ENCODE data around the gene BRICD5. TPM values are rescaled to one million over a fixed set of nuclear protein-coding genes. Genes with fewer than 3 reads are reported as not detected.
A peak's percentile ranks its signal among the peaks of the same experiment; 100 is the strongest.
"Not testable (repeated sequence)": the region's sequence is repeated elsewhere in the genome, so short reads cannot be mapped to it uniquely, and the experiment has no call there.

Gene BRICD5
- 0.44 and 2.2 TPM in 2 replicates for total RNA-seq

- no peak for DNase-seq (ENCODE audit: low read depth in 2 of 2)
Observed at GRCh38 chr16:2210386-2211365, at the start of gene BRICD5. BRICD5 (minus strand) TSS chr16:2210863; CDS start chr16:2210833, 30 bp downstream.

GRCh38 chr16:2260250-2260649, 49.6 kb upstream of the BRICD5 start:
- no peak for DNase-seq (ENCODE audit: low read depth in 2 of 2)

GRCh38 chr16:2258530-2258929, 47.9 kb upstream of the BRICD5 start:
- not testable (repeated sequence) for DNase-seq (ENCODE audit: low read depth in 2 of 2)

GRCh38 chr16:2257726-2258125, 47.1 kb upstream of the BRICD5 start:
- no peak for DNase-seq (ENCODE audit: low read depth in 2 of 2)

DNA sequence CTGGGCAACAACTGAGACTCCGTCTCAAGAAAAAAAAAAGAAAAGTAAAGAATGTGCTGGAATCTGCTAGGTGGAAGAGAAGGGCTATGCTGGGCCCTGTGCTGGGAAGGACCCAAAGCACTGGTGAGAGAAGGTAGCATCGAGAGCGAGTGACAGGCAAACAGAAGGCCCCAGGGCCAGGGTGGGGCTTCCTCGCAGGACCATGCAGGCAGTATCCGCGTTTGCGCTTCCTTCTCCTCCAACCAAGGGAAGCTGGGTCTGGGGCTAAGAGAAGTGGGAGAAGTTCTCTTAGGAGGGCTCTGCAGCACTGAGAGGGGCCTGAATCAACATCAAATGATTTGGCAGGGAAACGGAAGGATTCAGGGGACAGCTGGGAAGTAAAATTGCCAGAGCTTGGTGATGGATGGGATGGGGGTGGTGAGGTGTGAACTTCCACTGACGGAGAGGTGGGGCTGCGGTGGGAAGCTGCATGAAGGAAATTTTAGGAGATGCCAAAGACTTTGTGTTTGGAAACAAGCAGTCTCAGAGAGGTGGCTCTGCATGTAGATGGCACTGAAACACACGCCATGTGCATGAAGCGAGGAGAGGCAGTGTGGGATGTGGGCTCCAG, 46.0 kb upstream of the BRICD5 start:
- DNase-seq (ENCODE audit: low read depth in 2 of 2): no peak

GRCh38 chr16:2253293-2253692, 42.6 kb upstream of the BRICD5 start:
- DNase-seq (ENCODE audit: low read depth in 2 of 2): no peak

- no peak for DNase-seq (ENCODE audit: low read depth in 2 of 2)
Observed at GRCh38 chr16:2252806-2253148, 42.1 kb upstream of the BRICD5 start.

GRCh38 chr16:2251296-2252111, 40.8 kb upstream of the BRICD5 start, which contains the start of gene ECI1:
ECI1 (minus strand) TSS chr16:2251587; CDS start chr16:2251566, 21 bp downstream.
- peak; percentile 90 to 94 for DNase-seq (ENCODE audit: low read depth in 2 of 2)

- DNase-seq (ENCODE audit: low read depth in 2 of 2): peak; percentile 28 to 48
Observed at GRCh38 chr16:2250652-2251295, 40.1 kb upstream of the BRICD5 start.

GRCh38 chr16:2246301-2246885, 35.7 kb upstream of the BRICD5 start:
- DNase-seq (ENCODE audit: low read depth in 2 of 2): no peak

- no peak for DNase-seq (ENCODE audit: low read depth in 2 of 2)
Observed at GRCh38 chr16:2244926-2245795, 34.5 kb upstream of the BRICD5 start.

DNA sequence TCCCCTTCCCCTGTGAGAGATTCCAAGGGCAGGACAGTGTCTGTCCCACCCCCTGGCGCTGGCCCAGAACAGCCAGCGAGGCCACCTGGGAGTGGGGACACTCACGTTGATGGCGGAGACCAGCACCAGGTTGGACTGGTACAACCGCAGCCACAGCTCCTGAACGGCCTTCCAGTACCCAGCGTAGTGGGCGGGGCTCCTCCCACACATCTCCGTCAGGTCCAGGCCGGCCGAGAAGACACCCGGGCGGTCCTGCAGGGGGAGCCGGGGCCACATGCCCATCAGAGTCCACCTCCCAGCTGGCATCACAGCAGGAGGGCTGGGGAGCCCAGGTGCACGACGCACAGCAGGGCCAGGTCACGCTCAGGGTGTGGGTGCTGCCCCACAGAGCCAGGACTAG, 33.6 kb upstream of the BRICD5 start:
- no peak for DNase-seq (ENCODE audit: low read depth in 2 of 2)

DNA sequence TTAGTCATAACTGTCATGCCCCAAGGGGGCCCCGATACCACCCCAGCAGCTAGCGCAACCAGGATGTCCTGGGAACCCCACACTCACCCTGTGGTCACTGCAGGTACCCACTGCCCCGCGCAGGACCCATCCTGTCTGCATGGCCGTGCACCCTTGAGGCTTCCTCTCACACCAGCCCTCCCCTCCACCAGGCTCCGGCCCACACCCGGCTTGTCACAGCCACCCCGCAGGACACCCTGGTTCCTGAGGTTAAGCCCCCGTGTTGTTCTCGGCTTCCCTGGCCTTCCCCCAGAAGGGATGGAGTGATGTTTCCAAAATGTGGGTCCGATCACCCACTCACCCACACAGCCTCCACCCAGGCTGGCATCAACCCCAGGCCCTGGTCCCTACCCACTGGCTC, 33.1 kb upstream of the BRICD5 start:
- DNase-seq (ENCODE audit: low read depth in 2 of 2): no peak

- no peak for DNase-seq (ENCODE audit: low read depth in 2 of 2)
Observed at GRCh38 chr16:2243031-2243528, 32.4 kb upstream of the BRICD5 start.

GRCh38 chr16:2242598-2242997, 31.9 kb upstream of the BRICD5 start:
- no peak for DNase-seq (ENCODE audit: low read depth in 2 of 2)

GRCh38 chr16:2240331-2240730, 29.7 kb upstream of the BRICD5 start:
- not testable (repeated sequence) for DNase-seq (ENCODE audit: low read depth in 2 of 2)

DNA sequence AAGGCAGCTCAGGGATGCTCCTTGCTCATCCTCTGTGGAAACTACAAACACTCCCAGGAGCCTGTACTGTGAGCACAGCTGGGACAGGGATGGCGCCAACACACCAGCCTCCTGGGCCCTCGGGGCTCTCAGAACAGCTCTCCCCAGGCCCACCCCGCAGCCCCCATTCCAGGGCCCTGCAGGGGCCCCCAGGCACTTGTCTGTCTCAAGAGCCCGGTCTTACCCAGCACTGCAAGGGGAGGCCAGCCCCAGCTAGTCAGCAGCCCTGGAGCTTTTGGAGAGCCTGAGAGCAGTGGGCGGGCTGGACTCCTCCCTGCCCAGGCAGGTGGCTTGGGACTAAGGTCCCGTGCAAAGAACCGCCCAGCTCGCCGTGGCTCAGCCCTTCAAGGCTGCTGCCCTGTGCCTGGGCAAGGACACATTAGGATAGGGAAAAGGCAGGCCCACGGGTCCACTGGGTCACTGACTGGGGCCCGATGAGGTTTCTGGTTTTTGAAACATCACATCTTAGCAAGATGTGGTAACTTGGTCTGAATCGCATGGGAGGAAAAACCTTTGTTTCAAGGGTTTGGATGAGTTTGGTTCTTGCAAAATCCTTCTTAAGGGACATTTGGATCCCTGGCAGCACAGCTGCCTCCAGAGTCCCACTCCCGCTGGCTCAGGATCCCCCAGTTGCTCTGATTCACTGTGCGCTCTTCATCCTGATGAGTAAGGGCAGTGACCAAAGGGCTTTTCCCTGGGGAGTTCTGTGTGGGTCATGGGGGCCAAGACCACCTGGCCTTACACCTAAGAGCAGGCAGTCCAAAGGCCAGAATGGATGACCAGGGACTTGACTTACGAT, 28.4 kb upstream of the BRICD5 start:
- no peak for DNase-seq (ENCODE audit: low read depth in 2 of 2)

- DNase-seq (ENCODE audit: low read depth in 2 of 2): no peak
Observed at GRCh38 chr16:2238150-2238837, 27.6 kb upstream of the BRICD5 start.

Measured in lung microvascular endothelial cell (primary cell).